Activated CD4-positive, alpha-beta T cell treated with anti-CD3 and anti-CD28 coated beads, Interleukin-2, amount 50 U/mL, for 48 hours (primary cell): Measurements from ENCODE around the gene CYP2E1.
A peak's percentile ranks its signal among the peaks of the same experiment; 100 is the strongest.
"Not testable (repeated sequence)": the region's sequence is repeated elsewhere in the genome, so short reads cannot be mapped to it uniquely, and the experiment has no call there.

Experiments used
- DNase-seq, 2 experiments: peaks; one replicate each; pipeline ENCODE4 v3.0.0-alpha.2; 2020

CYP2E1 gene

GRCh38 chr10:133526957-133527588 lies at the start of gene CYP2E1:
Gene CYP2E1, plus strand, starts transcription at chr10:133527363. Its CDS starts 33 bp downstream, at chr10:133527396.
- DNase-seq = no peak

DNA sequence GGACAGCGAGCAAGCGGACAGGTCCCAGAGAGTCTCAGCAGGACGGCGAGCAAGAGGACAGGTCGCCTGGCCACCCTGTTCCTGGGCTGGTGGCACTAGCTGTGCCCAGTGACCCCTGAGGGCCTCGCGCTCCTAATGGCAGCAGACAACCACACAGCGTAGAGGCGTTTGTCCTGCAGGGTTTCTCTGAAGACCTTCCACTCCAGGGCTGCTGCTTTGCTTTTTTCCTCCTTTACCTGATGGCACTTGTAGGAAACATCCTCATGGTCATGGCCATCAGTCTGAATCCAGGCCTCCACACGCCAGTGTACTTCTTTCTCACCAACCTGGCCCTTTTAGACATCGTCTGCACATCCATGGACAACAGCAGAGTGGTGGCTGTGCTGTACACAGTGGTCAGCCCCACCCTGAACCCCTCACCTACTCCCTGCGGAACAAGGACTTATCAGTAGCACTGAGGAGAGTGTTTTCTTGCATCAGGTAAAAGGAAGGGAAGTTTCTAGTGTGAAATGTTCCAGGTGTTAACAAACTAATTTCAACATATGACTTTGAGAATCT lies 46.0 kb upstream of the CYP2E1 start:
- DNase-seq = no peak

GRCh38 chr10:133481657-133482056 lies 45.5 kb upstream of the CYP2E1 start:
- DNase-seq = no peak

GRCh38 chr10:133484818-133485217 lies 42.3 kb upstream of the CYP2E1 start:
- no peak for DNase-seq

DNA sequence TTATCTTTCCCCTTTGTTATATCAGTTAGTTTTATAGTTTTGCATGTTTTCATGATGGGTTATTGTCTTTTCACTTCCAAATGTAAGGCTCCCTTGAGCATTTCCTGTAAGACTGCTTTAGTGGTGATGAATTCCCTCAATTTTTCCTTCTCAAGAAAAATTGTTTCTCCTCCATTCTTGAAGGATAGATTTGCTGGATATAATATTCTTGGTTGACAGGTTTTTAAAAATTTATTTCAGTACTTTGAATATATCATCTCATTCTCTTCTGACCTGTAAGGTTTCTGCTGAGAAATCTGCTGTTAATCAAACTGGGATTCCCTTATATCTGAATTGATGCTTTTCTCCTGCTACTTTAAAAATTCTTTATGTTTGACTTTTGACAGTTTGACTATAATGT lies 40.1 kb upstream of the CYP2E1 start:
- no peak for DNase-seq

DNA sequence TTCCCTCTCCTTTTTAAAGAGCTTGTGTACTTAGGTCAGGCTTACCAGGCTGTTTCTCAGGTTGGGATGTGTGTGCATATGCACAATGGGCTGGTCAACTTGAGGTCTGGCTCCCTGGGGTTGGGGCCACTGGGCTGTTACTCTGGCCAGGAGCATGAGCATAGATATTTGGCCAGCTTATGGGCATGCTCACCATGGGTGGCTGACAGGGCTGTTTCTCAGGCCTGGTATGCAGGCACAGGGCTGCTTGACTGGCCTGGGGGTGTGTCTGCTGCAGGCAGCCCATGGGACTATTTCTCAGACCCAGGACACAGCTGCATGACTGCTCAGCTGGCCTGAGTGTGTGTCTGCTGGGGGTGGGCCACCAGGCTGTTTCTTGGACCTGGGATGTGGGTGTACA lies 38.8 kb upstream of the CYP2E1 start:
- no peak for DNase-seq

- peak in 1 of 2 experiments; percentile 40 for DNase-seq
Observed at GRCh38 chr10:133489816-133490588, 37.2 kb upstream of the CYP2E1 start.

DNA sequence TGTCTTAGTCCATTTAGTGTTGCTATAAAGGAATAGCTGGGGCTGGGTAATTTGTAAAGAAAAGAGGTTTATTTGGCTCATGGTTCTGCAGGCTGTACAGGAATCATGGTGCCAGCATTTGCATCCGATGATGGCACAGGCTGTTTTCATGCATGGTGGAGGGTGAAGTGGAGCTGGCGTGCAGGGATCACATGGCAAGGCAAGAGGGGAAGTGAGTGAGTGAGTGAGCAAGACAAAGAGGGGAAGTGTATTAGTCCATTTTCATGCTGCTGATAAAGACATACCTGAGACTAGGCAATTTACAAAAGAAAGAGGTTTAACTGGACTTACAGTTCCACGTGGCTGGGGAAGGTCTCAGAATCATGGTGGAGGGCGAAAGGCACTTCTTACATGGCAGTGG lies 33.6 kb upstream of the CYP2E1 start:
- DNase-seq = not testable (repeated sequence)

GRCh38 chr10:133497363-133497762 lies 29.8 kb upstream of the CYP2E1 start:
- DNase-seq = peak; percentile 24 to 30

- not testable (repeated sequence) for DNase-seq
Observed at GRCh38 chr10:133499176-133499575, 28.0 kb upstream of the CYP2E1 start.

DNA sequence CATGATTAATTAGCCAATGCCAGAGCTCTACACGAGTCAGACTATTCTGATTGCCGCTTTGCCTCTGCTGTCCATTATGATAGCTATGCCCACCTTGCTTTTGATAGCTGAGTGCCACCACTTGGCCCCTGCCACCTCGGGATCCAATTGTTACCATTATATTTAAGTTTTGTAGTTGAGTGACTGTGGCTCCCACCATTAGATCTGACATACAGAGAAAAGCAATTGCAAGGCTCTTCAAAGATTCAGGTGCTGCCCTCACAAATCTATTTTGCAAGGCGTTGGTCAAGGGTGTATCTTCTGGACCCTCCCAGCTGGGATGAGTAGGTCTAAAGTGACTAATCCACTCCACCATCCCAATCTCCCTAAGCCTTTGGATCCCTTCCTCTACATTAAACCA lies 26.3 kb upstream of the CYP2E1 start:
- not testable (repeated sequence) for DNase-seq

GRCh38 chr10:133509700-133510099 lies 17.5 kb upstream of the CYP2E1 start:
- no peak for DNase-seq

- DNase-seq = no peak
Observed at GRCh38 chr10:133511408-133511807, 15.8 kb upstream of the CYP2E1 start.

DNA sequence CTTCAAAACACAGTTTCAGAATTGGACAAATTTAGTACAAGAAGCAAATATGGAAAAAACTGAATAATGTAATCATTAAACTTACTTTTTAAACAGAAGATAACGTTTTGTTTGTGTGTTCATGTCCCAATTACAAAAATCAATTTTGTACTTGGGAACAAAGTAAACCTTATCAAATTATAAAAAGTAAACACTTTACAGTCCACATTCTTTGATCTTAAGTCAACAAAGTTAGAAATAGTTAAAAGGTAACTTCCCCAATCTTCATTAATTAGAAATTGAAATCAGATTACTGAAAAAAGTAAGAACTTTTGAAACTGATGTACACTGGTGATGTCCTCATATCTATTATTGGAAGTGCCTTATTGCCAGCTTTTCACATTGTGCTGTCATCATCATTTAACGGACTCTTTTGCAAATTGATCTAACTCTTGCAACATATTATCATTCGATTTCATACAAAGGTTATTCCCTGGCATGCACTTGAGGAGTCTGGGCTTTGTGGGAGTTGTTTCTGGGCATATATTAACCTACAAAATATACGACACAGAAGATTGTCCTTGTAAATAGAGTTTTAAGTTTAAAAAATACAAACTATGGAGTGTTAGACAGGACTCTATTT lies 15.1 kb upstream of the CYP2E1 start:
- DNase-seq = no peak

DNA sequence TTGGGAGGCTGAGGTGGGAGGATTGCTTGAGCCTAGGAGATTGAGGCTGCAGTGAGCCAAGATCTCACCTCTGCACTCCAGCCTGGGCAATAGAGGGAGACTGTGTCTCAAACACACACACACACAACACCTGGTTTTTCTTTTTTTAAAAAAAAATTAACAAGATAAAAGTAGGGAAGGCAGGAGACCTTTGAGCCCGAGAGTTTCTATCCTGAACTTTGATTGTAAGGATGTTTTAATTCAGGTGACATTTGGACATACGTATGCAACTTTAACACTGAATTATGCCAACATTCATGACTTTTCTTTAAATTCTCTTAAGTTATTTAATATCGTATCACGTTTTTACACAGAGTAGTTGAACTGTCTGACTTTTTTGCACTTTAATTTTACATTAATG lies 11.7 kb upstream of the CYP2E1 start:
- no peak for DNase-seq

DNA sequence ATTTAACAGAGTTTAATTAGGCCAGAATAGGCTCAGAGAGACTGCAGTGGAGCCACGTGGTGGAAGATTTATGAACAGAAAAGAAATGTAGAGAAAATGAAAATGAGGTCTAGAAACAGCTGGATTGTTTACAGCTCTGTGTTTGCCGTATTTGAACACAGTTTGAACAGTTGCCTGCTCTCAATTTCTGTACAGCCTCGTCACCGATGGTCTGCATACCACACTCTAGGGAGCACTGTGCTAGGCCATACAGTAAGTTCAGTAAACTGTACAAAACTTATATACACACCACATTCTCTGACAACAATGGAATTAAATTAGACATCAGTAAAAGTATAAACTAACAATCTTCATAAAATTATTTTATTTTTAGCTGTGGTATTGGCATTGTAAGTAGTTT lies 11.1 kb upstream of the CYP2E1 start:
- DNase-seq = no peak

DNA sequence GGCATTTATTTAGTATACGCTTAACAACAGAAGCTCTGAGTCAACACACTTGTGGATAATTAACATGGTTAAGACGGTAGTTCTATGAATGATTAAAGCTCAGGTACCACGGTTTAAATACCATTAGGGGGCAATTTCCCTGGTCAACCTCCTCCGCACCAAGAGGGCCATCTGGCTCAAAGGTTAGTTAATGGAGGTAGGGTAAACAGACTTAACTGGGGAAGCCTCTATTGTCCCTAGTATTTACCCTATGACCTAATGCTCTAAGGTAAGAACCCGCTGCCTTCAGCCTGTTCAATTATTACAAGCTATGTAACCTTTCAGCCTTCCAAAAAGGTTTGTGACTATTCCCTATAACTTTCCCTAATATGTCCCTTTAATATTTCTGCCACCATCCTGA lies 8.6 kb upstream of the CYP2E1 start:
- DNase-seq = not testable (repeated sequence)

DNA sequence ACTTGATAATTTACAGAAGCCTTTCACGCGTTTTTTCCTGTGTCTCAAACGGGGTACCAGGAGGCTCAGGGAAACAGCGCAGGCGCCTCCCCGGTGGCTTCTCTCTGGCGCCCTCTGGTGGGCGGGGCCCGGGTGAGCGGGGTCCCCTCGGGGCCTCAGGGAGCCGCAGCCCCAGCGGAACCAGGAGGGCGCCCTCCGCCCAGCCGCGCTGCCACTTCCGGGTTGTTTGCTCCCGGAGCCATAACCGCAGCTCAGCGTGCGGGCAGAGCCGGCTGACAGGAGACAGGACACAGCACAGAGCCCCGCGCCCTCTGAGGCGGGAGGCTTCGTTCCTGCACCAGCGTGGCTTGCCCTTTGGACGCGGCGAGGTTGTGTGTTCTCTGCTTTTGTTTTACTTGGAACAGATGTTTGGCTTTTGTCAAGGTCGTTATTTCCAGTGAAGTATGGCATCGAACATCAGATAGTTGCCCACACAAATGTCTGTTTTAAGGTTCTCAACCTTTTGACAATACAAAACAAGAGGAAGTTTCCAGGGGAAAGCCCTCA lies 6.9 kb upstream of the CYP2E1 start:
- DNase-seq = peak; percentile 96 to 97

- DNase-seq = no peak
Observed at GRCh38 chr10:133523631-133524203, 3.4 kb upstream of the CYP2E1 start.

DNA sequence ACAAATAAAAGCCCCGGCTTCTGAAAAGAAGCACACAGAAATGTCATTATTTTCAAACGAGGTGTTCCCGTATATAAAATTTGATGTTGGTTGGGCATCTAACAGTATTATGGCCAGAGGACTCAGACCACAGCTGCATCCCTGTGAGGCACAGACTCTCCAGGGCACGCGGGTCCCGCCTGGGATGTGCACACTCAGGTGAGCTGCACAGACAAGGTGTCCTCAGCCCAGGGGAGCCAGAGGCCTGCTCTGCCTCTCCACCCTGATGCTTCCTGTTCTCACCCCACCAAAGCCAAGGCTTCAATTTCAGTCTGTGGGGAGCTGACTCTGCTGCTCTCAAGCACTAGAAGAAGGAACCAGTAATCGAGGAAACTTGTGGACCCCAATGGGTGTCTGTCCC lies 1.7 kb upstream of the CYP2E1 start:
- DNase-seq = no peak

DNA sequence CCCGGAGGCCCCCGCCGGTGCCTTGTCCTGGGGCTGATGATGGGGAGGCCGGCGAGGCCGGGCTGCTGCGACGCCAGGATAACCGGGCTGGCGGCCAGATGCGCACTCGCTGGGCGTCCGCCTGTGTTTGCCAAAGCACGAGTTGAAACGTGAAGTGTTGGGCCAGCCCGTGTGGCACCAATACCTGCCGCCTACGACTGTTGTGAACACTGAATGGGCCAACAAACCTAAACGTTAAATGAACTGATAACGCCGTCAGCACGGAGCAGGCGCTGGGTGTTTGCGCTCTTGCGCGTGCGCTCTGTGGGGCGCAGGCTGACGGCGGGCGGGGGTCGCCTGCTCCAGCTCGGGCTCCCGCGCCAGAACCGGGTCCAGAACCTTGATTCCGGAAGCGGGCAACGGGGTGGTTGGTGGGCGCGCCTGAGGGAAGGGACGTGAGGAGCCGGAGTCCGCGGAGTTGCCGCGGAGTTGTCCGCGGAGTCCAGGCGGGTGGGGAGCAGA lies 658 bp downstream of the CYP2E1 start:
- DNase-seq = no peak

- DNase-seq = no peak
Observed at GRCh38 chr10:133528296-133528844, 1.2 kb downstream of the CYP2E1 start.
